IPS-18c (cell line): Measurements from ENCODE around the gene AKTIP.

ENCODE experiments used
- H3K4me3 ChIP-seq: 2 replicates; pipeline ENCODE4 v1.7.0; 2013; ENCODE audit warnings: low read depth, mild to moderate bottlenecking, low read length, moderate library complexity; ENCODE audit not compliant: insufficient read depth
- H3K9me3 ChIP-seq: one replicate; pipeline ENCODE4 v1.6.1; 2013; ENCODE audit warnings: mild to moderate bottlenecking, low read length, moderate library complexity; ENCODE audit not compliant: control insufficient read depth, insufficient read depth

AKTIP gene

DNA sequence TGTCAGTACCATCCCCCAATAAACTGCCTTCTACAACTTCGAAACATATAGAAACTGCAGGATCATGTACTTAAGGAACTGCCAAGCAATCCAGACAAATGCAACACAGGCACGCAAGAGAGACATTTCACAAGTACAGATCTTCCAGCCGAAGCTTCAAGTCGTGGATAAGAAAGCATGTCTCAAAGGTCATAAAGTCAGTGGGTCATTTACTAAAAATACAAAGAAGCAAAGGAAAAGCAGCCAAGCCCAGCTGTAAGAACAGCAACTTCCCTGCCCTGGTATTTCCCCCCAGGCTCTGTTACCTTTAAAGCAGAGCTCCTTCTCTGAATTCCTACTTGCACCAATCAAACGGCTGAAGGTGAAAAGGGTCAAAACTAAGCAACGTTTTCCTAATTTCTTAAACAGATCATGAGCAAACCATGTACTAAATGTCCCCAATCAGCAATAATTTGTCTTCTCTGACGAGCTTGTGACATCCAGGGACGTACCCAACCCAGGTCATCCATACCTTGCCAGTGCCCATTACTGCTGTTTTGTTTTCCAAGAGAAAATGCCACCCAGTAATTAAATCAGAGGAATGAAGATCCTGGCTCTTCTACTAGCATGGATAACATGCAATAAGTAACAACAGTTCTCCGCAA, 1.7 kb downstream of the AKTIP start:
- Histone ChIP-seq H3K4me3 (peak overlapping the region; percentile 84; the same call in 1 of the 2 replicates), H3K9me3 (no peaks in the 10 kb centered on the region)

DNA sequence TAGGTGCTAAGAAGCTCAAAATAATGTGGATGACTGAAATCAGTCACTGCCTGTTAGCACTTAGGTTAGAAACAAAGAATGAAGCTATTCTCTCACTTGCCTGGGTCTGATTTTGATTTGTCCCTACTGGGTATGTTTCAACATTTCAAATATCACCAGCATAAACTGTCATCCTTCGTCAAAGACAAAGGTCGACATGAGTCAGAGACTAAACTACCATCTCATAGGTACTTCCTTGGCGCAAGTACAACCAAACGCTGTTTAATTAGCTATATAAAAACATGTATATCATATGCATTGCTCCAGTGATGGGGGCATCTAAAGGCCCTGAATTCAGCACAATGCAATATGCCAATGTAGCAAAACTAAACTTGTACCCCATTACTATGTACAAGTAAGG, 4.0 kb downstream of the AKTIP start:
- H3K9me3 ChIP-seq: no peaks in the 10 kb centered on the region

DNA sequence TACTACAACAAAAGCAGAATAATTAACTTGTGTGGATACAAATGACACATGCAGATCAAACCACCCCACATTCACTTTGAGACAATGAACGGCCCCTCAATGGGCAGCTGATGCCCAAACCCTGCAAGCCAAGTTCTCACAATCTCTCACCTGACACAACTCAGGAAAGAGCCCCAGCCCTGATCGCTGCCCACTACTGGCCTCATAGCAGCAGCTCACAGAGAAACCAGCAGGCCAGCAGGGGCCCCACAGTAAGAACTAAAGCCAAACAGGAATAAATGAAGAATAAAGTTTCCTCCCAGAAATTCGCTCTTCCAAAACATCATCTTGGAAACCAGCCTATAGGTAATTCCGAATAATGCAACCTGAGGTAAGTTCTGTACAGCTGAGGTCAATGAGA, 7.7 kb downstream of the AKTIP start:
- H3K9me3 ChIP-seq: peaks cover 2% of the 10 kb centered on the region

More for the DNA sequence above, 4.0 kb downstream of the AKTIP start:
- no peak overlapping the region for H3K4me3 ChIP-seq

DNA sequence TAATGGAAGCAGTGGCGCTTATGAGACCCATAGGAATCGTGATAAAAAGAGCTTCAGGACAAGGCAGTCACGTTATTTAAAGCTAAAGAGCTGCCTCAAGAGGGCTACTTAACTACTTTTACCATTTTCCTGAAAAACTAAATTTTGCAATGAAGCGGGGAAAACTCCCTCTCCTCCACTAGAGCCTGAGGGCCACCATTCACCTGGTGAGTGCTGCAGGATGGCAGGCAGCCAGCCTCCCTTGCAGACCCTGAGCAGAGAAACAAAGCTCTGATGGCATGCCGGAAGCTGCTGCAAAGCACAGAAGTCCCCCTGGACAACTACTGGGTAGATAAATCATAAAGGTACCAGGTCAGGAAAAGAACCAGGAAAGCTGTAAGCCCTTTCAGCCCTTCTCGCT, 8.4 kb downstream of the AKTIP start:
- H3K9me3 ChIP-seq: peaks cover 2% of the 10 kb centered on the region

More for the DNA sequence above, 7.7 kb downstream of the AKTIP start:
- H3K4me3 ChIP-seq: no peak overlapping the region

DNA sequence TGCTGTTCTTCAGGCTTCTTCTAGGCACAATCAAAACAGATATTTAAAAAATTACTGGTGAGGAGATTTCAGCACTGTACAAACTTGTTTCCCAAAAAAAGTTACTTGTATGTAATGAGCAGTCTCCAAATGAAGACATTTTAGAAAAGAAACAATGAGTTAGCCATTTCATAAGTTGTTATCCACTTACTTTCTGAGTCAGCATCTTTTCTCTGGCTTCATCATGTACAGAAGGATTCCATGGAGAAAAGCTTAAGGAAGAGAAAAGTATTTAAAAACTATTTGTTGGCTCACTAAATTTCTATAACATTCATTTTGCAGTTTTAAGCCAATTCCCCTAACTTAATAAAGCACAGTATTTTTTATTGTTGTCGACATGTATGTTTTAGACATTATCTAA, 10.5 kb downstream of the AKTIP start:
- H3K9me3 ChIP-seq: peaks cover 2% of the 10 kb centered on the region
- no peak overlapping the region for H3K4me3 ChIP-seq

More for the DNA sequence above, 8.4 kb downstream of the AKTIP start:
- H3K4me3 ChIP-seq: no peak overlapping the region

DNA sequence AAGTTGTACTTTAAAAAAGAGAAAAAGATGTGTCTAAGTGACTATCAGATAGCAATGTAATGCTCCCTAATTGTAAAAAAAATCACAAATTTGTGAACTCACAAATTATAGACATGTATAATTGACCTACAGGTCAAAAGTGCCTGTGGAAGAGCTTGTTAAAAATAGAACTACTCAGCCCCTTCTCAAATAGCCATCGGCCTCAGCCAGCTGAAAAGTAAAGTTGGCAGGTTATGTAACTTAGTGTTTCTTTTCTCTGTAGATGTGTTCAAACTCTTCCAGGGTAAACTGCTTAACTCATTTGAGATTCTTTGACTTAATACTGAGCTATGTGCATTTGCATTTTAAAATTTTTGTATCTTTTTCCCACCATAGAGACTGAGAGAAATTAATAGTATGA, 13.3 kb downstream of the AKTIP start:
- peaks cover 2% of the 10 kb centered on the region for H3K9me3 ChIP-seq
- H3K4me3 ChIP-seq: no peak overlapping the region

DNA sequence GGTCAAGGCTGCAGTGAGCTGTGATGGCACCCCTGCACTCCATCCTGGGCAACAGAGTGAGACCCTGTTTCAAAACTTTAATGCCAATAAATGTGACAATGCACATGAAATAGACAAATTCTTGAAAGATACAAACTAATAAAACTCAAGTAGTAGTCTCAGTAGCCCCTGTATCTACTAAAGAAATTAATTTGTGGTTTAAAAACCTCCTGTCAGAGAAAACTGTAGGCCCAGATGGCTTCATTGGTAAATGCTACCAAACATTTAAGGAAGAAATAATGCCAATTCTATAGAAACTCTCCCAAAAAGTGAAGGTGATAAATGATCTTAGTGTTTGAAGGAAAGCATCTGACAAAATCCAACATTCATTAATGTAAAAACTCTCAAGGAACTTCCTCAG, 16.8 kb downstream of the AKTIP start:
- Histone ChIP-seq H3K9me3 (no peaks in the 10 kb centered on the region), H3K4me3 (no peak overlapping the region)

GRCh38 chr16:53484542-53484941, 18.5 kb downstream of the AKTIP start:
- no peaks in the 10 kb centered on the region for H3K9me3 ChIP-seq
- no peak overlapping the region for H3K4me3 ChIP-seq

DNA sequence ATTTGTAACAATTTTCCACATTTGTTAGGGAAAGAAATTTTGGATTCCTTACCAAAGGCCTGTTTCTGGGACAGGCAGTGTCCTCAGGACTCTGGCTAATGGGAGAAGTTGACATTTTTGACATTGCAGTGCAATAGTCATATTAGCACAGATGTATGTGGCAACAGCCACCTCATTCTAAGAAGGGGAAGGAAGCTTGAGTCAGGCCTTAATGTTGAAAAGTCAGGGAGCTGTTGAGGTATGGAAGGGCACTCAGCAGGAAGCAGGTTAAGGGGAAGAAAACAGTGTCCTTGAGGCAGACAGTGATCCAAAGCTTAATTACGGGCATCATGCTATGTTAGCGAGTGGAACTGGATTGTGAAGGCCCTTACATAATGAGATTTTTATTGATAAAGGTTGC, 20.9 kb downstream of the AKTIP start:
- Histone ChIP-seq H3K4me3 (no peak overlapping the region), H3K9me3 (no peaks in the 10 kb centered on the region)

GRCh38 chr16:53480394-53480793, 22.6 kb downstream of the AKTIP start:
- Histone ChIP-seq H3K4me3 (no peak overlapping the region), H3K9me3 (no peaks in the 10 kb centered on the region)

DNA sequence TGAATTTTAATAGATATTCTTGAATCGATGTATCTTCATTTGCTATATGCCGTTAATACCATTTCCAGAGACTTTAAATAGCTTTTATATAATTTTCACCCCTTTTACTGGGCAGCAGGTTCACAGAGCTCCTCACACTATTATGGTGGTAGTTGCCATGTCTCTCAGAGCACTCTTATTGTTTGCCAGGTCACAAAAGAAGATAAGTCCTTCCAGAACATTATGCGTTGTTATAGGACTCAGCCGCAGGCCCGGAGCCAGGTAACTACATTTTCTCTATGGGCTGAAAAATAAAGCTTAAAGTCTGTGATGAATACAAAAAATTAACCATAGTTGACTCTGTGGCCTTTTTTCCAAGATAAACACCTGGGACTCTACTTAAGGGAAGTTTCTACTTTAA, 24.0 kb downstream of the AKTIP start:
- Histone ChIP-seq H3K4me3 (no peak overlapping the region), H3K9me3 (no peaks in the 10 kb centered on the region)

DNA sequence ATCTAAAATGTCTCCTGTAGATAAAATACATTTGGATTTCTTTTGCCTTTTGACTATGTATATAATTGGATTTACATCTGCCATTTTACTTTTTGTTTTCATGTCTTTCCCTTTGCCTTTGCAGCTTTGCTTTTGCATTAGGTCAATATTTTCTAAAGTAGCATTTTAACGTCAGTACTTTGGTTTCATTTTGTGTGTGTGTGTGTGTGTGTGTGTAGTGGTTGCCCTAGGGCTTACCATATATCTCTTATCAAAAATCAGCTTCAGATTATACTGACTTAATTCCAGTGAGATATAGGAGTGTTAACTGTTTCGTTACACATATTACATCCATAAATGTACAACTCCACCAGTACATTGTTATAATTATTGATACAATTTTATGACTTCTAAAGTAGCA, 26.1 kb downstream of the AKTIP start:
- H3K9me3 ChIP-seq: no peaks in the 10 kb centered on the region
- no peak overlapping the region for H3K4me3 ChIP-seq

- H3K9me3 ChIP-seq: no peaks in the 10 kb centered on the region
- H3K4me3 ChIP-seq: no peak overlapping the region
Measured at GRCh38 chr16:53465606-53466280, 37.3 kb downstream of the AKTIP start.

DNA sequence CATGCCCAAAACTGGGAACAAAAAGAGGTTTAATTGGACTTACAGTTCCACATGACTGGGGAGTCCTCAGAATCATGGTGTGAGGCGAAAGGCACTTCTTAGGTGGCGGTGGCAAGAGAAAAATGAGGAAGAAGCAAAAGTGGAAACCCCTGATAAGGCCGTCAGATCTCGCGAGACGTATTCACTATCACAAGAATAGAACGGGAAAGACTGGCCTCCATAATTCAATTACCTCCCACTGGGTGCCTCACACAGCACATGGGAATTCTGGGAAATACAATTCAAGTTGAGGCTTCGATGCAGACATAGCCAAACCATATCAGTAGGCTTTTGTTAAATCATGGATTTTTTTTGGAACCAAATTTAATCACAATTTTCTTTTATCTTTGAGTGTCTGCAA, 44.4 kb downstream of the AKTIP start:
- H3K9me3 ChIP-seq: no peaks in the 10 kb centered on the region

GRCh38 chr16:53457670-53458069, 45.3 kb downstream of the AKTIP start:
- H3K4me3 ChIP-seq: no peak overlapping the region
- no peaks in the 10 kb centered on the region for H3K9me3 ChIP-seq

More for the DNA sequence above, 44.4 kb downstream of the AKTIP start:
- H3K4me3 ChIP-seq: no peak overlapping the region

DNA sequence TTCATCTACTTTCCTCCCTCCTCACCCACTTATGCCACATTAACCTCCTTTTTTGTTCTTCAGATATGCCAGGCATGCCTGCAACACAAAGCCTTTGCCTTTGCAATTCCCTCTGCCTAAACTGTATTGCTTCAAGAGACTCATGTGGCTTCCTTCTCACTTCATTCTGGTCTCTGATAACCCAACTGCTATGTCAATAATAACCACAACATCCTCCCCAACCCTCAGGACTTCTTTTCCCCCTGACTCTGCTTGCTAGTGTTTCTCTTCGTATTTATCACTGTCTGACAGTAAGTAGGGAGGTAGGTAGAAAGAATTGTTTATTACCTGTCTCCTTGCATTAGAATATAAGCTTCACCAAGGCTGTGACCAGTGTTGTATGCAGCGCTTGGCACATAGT, 46.4 kb downstream of the AKTIP start:
- H3K9me3 ChIP-seq: no peaks in the 10 kb centered on the region
- no peak overlapping the region for H3K4me3 ChIP-seq

DNA sequence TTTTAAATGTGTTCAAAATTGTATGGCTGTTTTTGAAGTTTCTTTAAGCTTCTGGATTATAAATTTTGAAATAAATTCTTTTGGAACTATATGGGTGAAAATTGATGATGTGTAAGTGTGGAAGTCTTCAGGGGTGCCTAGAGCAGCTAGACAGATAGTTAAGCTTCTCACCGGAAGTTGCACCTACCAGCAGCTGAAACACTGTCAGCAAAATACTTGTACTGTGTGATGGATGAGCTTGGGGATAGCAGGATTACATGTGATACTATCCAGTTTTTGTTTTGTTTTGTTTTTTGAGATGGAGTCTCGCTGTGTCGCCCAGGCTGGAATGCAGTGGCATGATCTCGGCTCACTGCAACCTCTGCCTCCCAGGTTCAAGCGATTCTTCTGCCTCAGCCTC, 49.1 kb downstream of the AKTIP start:
- H3K4me3 ChIP-seq: no peak overlapping the region
- H3K9me3 ChIP-seq: no peaks in the 10 kb centered on the region

DNA sequence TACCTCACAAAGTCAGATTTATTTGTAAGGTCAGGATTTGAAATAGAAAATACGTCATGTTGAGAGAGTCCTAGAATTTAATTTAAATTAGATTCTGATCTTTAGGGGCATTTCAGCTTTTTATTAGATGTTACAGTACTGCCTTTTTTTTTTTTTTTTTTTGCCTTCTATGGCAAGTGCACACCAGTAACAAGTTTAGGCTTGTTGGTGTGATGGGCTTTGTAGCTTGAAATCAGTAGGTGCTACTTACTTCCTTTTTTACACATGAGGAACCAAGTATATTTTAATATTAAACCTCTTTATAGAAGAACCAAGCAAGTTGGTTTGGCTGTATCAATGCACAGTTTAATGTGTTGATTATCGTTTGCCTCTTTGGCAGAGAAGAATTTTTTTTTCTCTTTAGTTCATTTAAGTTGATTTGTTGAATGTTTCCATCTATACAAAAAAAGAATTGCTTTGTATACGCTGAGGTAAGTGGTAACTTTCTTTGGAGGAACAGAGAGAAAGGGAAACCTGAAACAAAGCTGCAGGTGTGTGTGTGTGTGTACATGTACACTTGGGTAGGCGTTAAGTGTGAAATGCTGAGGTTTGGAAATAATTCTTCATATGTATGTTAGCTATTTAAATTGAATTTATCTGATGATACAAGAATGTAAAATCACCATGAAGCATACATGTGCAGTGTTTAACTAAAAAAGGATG, 53.0 kb downstream of the AKTIP start:
- Histone ChIP-seq H3K4me3 (no peak overlapping the region), H3K9me3 (no peaks in the 10 kb centered on the region)
